ENCODE measurements around the gene SLC43A3. TPM values are rescaled to one million over a fixed set of nuclear protein-coding genes. Genes with fewer than 3 reads are reported as not detected.

SLC43A3 gene
- total RNA-seq, 1 donor from 2014 or later, result 211 TPM

DNA sequence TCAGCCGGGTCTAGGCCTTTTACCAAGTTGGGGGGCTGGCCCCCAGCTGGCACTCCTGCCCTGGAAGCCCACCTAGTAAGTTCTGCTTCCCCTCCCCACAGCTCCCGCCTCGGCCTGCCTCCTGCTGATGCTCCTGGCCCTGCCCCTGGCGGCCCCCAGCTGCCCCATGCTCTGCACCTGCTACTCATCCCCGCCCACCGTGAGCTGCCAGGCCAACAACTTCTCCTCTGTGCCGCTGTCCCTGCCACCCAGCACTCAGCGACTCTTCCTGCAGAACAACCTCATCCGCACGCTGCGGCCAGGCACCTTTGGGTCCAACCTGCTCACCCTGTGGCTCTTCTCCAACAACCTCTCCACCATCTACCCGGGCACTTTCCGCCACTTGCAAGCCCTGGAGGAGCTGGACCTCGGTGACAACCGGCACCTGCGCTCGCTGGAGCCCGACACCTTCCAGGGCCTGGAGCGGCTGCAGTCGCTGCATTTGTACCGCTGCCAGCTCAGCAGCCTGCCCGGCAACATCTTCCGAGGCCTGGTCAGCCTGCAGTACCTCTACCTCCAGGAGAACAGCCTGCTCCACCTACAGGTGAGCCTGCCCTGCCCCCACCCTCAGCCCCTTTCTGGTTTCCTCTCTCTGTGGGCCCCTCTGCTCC, 40.7 kb upstream of the SLC43A3 start:
- Histone ChIP-seq H3K9me3 (no peaks in the 10 kb centered on the region), H3K27ac (no peak overlapping the region), H3K36me3 (no peaks in the 10 kb centered on the region), H3K27me3 (no peaks in the 10 kb centered on the region), H3K4me1 (no peaks in the 10 kb centered on the region), H3K4me3 (no peak overlapping the region)
- intact Hi-C loops (cut with DNase I), result no loop called here
- TF ChIP-seq, protein P1, sequence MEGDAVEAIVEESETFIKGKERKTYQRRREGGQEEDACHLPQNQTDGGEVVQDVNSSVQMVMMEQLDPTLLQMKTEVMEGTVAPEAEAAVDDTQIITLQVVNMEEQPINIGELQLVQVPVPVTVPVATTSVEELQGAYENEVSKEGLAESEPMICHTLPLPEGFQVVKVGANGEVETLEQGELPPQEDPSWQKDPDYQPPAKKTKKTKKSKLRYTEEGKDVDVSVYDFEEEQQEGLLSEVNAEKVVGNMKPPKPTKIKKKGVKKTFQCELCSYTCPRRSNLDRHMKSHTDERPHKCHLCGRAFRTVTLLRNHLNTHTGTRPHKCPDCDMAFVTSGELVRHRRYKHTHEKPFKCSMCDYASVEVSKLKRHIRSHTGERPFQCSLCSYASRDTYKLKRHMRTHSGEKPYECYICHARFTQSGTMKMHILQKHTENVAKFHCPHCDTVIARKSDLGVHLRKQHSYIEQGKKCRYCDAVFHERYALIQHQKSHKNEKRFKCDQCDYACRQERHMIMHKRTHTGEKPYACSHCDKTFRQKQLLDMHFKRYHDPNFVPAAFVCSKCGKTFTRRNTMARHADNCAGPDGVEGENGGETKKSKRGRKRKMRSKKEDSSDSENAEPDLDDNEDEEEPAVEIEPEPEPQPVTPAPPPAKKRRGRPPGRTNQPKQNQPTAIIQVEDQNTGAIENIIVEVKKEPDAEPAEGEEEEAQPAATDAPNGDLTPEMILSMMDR (IDR thresholded peaks at IDR 0.05), result no peak
- no peak for DNase-seq (ENCODE audit: low spot score in 2 of 2)

DNA sequence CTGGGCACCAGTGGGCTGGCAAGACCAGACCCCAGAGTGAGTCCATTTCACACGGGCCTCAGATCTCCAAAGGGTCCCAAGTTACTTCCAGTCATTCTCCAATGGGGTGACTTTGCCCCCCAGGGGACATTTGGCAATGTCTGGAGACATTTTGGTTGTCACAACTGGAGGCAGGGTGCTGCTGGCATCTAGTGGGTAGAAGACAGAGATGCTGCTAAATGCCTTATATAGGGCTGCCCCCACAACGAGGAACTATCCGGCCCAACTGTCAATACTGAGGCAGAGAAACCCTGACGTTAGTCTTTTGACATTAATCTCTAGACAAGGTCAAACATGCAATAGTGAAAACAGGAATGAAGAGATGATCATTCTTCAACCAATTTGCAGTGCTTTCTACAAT, 39.8 kb upstream of the SLC43A3 start:
- no peak overlapping the region for H3K27ac ChIP-seq
- no peaks in the 10 kb centered on the region for H3K27me3 ChIP-seq
- DNase-seq (ENCODE audit: low spot score in 2 of 2), result no peak
- TF ChIP-seq, protein P1 (IDR thresholded peaks at IDR 0.05), result no peak
- no peaks in the 10 kb centered on the region for H3K9me3 ChIP-seq
- H3K4me3 ChIP-seq, result no peak overlapping the region
- H3K36me3 ChIP-seq, result no peaks in the 10 kb centered on the region
- no peaks in the 10 kb centered on the region for H3K4me1 ChIP-seq
- intact Hi-C loops (cut with DNase I), result no loop called here

DNA sequence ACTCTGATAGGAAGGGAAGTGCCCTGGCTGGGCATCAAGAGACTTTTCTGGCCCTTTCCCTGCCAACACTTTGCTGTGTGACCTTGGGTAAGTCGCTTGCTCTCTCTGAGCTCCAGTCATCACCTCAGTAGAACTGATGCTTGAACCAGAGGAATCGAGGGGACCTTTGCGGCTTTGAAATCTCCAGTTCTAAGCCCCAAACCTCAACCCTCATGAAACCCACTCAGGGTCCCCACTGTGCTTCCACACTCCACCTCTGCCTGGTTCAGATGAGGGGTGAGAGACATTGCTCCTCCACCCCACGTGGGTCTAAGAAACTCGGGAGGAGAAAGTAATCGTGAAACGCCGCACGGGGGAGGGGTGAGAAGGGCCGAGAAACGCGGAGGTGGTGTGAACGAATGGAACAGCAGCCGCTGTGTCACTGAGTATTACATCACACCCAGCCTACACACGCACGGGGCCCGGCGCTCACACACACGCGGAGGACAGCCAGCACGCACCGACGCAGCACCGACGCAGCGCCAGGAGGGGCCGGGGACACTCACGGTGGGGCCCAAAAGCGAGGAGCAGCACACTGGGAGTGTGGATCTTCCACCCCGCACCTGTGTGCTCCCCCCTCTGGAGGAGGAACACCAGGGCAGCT, 37.7 kb upstream of the SLC43A3 start:
- H3K27ac ChIP-seq, result no peak overlapping the region
- TF ChIP-seq, protein P1 (IDR thresholded peaks at IDR 0.05), result no peak
- H3K4me1 ChIP-seq, result peaks cover 6 to 7% of the 10 kb centered on the region in 2 donors
- DNase-seq (ENCODE audit: low spot score in 2 of 2), result no peak
- H3K36me3 ChIP-seq, result no peaks in the 10 kb centered on the region
- intact Hi-C loops (cut with DNase I), result no loop called here
- no peak overlapping the region for H3K4me3 ChIP-seq
- no peaks in the 10 kb centered on the region for H3K9me3 ChIP-seq
- H3K27me3 ChIP-seq, result peaks cover 12% of the 10 kb centered on the region

DNA sequence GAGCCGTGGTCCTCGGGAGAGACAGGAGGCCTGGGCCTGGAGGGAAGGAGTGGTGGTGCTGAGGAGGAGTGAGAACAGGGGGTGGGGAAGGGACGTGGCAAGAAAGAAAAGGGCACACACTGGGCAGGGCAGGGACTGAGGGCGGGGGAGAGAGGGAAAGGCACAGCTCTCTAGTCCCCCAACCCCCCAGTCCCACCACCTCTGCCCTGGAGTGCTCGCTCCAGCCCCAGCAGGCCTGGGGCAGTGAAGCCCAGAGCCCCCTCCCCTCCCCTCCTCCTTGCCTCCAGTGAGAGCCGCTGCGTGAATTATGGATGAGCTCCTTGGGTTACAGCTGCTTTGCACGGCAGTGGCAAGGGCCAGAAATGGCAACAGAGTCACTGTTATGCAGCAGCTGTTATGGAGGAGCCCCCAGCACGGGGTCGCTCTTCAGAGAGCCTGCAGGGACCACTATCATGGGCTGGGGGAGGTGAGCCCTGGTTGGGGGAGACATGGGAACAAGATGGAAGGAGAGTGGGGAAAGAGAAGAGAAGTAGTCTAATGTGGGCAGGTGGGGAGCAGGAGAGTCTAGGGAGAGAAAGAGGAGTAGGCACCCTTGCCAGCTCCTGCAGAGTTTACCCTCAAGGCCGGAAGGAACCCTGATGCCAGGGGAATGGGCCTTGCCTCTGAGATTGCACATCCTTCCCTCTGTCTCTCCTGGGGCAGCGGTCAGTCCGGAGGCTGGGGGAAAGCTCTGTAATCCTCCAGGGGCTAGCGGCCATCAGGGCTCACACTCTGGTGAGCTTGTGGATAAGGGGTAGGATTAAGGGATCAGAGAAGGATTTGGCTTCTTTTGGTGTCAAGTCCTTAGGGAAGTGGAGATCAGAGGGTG, 37.0 kb upstream of the SLC43A3 start:
- Histone ChIP-seq H3K4me1 (peaks cover 7 to 14% of the 10 kb centered on the region in 2 donors), H3K9me3 (no peaks in the 10 kb centered on the region), H3K36me3 (no peaks in the 10 kb centered on the region), H3K27me3 (peaks cover 20% of the 10 kb centered on the region), H3K27ac (no peak overlapping the region), H3K4me3 (no peak overlapping the region)
- intact Hi-C loops (cut with DNase I), result no loop called here
- TF ChIP-seq, protein P1 (IDR thresholded peaks at IDR 0.05), result no peak
- DNase-seq (ENCODE audit: low spot score in 2 of 2), result no peak

DNA sequence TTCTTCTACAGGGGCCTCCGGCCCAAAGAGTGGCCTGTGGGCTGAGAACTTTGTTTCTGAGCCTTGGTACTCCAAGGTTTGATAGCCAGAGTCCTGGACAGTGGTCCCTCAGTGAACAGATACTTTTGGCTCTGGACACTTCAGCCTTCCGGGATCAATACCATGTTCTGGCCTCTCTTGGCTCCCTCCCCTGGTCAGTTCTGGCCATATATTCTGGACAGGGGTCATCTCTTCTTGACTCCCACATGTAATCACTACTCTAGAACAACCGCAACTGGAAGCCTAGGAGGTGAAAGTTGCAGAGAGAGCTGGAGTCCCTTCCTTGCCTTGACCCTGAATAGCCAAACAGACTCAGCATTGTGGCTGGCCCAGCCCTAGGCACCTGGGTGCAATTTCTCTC, 35.7 kb upstream of the SLC43A3 start:
- Histone ChIP-seq H3K27ac (no peak overlapping the region), H3K36me3 (no peaks in the 10 kb centered on the region), H3K4me3 (no peak overlapping the region), H3K4me1 (peaks cover 16 to 27% of the 10 kb centered on the region in 2 donors), H3K9me3 (no peaks in the 10 kb centered on the region), H3K27me3 (peaks cover 28% of the 10 kb centered on the region)
- TF ChIP-seq, protein P1 (IDR thresholded peaks at IDR 0.05), result no peak
- no peak for DNase-seq (ENCODE audit: low spot score in 2 of 2)
- intact Hi-C loops (cut with DNase I), result no loop called here
